ENCODE results near the gene NUDT3.
"Not testable (repeated sequence)": the region's sequence is repeated elsewhere in the genome, so short reads cannot be mapped to it uniquely, and the experiment has no call there.

The NUDT3 gene

GRCh38 chr6:34343806-34344205 lies 48.7 kb downstream of the NUDT3 start:
- no peak for DNase-seq (ENCODE audit: low read depth)

GRCh38 chr6:34342247-34342646 lies 50.2 kb downstream of the NUDT3 start:
- no peak for DNase-seq (ENCODE audit: low read depth)

- no peak for DNase-seq (ENCODE audit: low read depth)
Measured at GRCh38 chr6:34341481-34341971, 50.9 kb downstream of the NUDT3 start.

- no peak for DNase-seq (ENCODE audit: low read depth)
Measured at GRCh38 chr6:34340906-34341480, 51.5 kb downstream of the NUDT3 start.

- no peak for DNase-seq (ENCODE audit: low read depth)
Measured at GRCh38 chr6:34340394-34340793, 52.1 kb downstream of the NUDT3 start.

- DNase-seq (ENCODE audit: low read depth): no peak
Measured at GRCh38 chr6:34339971-34340370, 52.5 kb downstream of the NUDT3 start.

- no peak for DNase-seq (ENCODE audit: low read depth)
Measured at GRCh38 chr6:34339432-34339831, 53.0 kb downstream of the NUDT3 start.

GRCh38 chr6:34338811-34339210 lies 53.7 kb downstream of the NUDT3 start:
- DNase-seq (ENCODE audit: low read depth): no peak

GRCh38 chr6:34338377-34338776 lies 54.1 kb downstream of the NUDT3 start:
- no peak for DNase-seq (ENCODE audit: low read depth)

GRCh38 chr6:34334796-34335416 lies 57.6 kb downstream of the NUDT3 start:
- no peak for DNase-seq (ENCODE audit: low read depth)

GRCh38 chr6:34333858-34334257 lies 58.6 kb downstream of the NUDT3 start:
- no peak for DNase-seq (ENCODE audit: low read depth)

GRCh38 chr6:34332251-34333198 lies 59.9 kb downstream of the NUDT3 start:
- no peak for DNase-seq (ENCODE audit: low read depth)

- DNase-seq (ENCODE audit: low read depth): no peak
Measured at GRCh38 chr6:34331371-34332050, 61.0 kb downstream of the NUDT3 start.

GRCh38 chr6:34329814-34330213 lies 62.7 kb downstream of the NUDT3 start:
- not testable (repeated sequence) for DNase-seq (ENCODE audit: low read depth)

GRCh38 chr6:34328969-34329368 lies 63.5 kb downstream of the NUDT3 start:
- no peak for DNase-seq (ENCODE audit: low read depth)

- DNase-seq (ENCODE audit: low read depth): not testable (repeated sequence)
Measured at GRCh38 chr6:34327313-34328205, 64.9 kb downstream of the NUDT3 start.

GRCh38 chr6:34325633-34326032 lies 66.8 kb downstream of the NUDT3 start:
- DNase-seq (ENCODE audit: low read depth): no peak

- no peak for DNase-seq (ENCODE audit: low read depth)
Measured at GRCh38 chr6:34324738-34325444, 67.6 kb downstream of the NUDT3 start.

- DNase-seq (ENCODE audit: low read depth): not testable (repeated sequence)
Measured at GRCh38 chr6:34324221-34324620, 68.2 kb downstream of the NUDT3 start.

- no peak for DNase-seq (ENCODE audit: low read depth)
Measured at GRCh38 chr6:34323300-34323699, 69.2 kb downstream of the NUDT3 start.

- no peak for DNase-seq (ENCODE audit: low read depth)
Measured at GRCh38 chr6:34322732-34323131, 69.7 kb downstream of the NUDT3 start.

All from HS-27A (cell line).